ENCODE data around the gene SAC3D1.
A peak's percentile ranks its signal among the peaks of the same experiment; 100 is the strongest.
"Not testable (repeated sequence)": the region's sequence is repeated elsewhere in the genome, so short reads cannot be mapped to it uniquely, and the experiment has no call there.

SAC3D1 gene

DNA sequence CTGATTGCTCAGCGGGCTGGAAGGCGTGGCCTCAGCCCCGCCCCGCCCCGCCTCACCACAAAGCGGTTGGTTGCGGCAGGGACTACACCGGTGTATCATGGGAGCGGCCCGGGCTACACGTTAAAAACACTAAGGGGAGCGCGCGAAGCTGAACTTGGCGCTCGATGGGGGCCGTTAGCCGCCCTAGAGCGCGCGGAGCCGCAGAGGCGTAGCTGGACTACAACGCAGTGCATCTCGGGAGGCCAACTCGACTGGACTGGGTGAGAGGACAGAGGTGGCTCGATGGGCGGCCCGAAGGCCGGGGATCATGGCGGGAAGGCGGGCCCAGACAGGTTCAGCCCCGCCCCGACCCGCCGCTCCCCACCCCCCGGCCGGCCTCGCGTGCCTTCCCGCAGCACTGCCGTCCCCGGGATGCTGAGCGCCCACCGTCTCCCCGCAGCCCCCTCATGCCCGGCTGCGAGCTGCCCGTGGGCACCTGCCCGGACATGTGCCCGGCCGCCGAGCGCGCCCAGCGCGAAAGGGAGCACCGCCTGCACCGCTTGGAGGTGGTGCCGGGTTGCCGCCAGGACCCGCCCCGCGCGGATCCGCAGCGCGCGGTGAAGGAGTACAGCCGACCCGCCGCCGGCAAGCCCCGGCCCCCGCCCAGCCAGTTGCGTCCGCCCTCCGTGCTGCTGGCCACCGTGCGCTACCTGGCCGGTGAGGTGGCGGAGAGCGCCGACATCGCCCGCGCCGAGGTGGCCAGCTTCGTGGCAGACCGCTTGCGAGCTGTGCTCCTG is at the start of gene SAC3D1:
Gene SAC3D1 (plus strand): TSS at position 364 of the 776 bp plus-strand sequence. CDS start 83 bp downstream, at position 447.
- DNase-seq (ENCODE audit: low spot score) (peak; percentile 89), FAIRE-seq (peak; percentile 82)

DNA sequence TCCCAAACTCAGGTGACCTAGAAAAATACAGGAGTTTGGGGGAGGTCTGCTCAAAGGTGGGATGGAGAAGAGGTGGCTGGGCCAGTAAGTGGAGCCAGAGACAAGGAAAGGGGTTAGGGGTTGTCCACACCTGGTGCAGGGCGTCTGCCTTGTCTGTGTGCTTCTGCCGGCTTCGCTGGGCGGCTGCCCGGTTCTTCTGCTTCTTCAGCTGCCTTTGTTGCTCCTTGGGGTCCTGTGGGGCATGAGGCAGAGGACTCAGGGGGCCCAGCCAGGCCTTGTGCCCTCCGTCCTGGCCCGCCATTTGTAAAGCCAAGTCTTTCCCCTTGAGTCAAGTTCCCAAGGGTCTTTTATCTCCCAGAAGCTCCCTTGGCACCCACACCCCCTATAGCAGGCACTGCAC is 46.7 kb upstream of the SAC3D1 start:
- DNase-seq (ENCODE audit: low spot score) (no peak), FAIRE-seq (no peak)

DNA sequence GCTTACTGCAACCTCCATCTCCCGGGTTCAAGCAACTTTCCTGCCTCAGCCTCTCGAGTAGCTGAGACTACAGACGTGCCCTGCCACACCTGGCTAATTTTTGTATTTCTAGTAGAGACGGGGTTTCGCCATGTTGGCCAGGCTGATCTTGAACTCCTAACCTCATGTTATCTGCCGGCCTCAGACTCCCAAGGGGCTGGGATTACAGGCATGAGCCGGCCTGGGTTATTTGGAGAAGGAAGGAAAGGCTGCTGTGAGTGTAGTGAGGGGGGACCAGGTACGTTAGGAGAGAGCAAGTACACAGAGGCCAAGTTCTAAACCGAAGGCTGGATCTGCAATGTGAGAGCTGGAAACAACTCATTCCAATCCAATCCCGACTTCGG is 44.7 kb upstream of the SAC3D1 start:
- DNase-seq (ENCODE audit: low spot score), result no peak
- no peak for FAIRE-seq

DNA sequence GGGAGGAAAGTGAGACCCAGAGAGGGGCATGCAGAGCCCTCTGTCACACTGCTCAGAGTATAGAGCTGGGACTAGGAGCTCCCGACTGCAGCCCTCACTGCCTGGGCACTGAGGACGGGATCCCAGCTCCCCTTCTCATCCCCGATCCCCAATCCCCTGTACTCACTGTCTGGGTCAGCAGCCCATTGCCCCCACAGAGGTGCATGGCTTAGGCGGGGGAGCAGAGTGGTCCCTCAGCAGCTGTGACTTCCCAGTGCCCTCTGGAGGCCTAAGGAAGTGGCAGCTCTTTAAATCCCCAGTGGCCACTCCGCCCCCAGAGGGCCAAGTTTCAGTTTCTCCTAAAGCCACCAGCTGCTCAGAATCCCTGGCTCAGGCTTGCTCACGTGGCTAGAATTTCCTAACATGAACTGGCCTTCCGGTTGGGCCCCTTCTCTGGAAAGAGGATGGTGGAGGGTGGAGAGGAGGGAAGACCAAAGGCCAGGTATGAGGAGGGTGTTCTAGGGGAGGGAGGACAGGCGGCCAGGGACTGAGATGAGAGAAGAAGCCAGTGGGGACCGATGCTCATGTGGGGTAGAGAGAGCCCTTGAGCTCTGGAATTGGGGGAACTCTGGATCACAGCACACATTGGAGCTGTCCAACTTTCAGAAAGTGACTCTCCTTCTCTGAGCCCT is 44.2 kb upstream of the SAC3D1 start, which contains the start of gene BATF2:
Gene BATF2 (minus strand): TSS at position 262 of the 671 bp plus-strand sequence. CDS start 57 bp downstream, at position 205.
- peak; percentile 11 for DNase-seq (ENCODE audit: low spot score)

GRCh38 chr11:64998141-64998540 is 42.9 kb upstream of the SAC3D1 start:
- FAIRE-seq (no peak), DNase-seq (ENCODE audit: low spot score) (no peak)

More for the DNA sequence above, 44.2 kb upstream of the SAC3D1 start, which contains the start of gene BATF2:
- FAIRE-seq, result no peak

GRCh38 chr11:64998690-64999431 is 42.1 kb upstream of the SAC3D1 start:
- DNase-seq (ENCODE audit: low spot score) (no peak), FAIRE-seq (no peak)

- no peak for FAIRE-seq
- no peak for DNase-seq (ENCODE audit: low spot score)
These were observed 41.5 kb upstream of the SAC3D1 start for GRCh38 chr11:64999478-64999877.

GRCh38 chr11:65002706-65003105 is 38.3 kb upstream of the SAC3D1 start:
- FAIRE-seq, result no peak
- DNase-seq (ENCODE audit: low spot score), result no peak

DNA sequence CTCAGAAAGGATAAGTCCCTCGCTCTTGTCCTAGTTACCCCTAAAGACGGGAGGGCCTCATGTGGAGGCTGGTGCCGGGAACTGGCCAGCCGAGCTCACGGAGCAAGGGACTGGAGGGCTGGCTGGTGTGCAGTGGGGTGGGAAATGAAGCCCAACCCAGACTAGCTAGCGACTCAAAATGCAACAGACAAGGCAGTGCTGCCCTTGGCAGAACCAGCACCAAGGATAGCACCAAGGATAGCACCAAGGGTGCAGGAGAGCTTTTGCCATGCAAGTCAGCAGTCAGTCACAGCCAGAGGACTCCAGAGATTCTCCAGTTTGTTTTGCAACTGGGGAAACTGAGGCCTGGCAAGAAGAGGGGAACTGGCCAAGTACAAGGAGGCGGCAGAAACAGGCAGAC is 37.7 kb upstream of the SAC3D1 start:
- DNase-seq (ENCODE audit: low spot score) (no peak), FAIRE-seq (no peak)

GRCh38 chr11:65003968-65004367 is 37.0 kb upstream of the SAC3D1 start:
- not testable (repeated sequence) for DNase-seq (ENCODE audit: low spot score); FAIRE-seq

- FAIRE-seq, result no peak
These were observed 33.0 kb upstream of the SAC3D1 start for GRCh38 chr11:65008016-65008415.

GRCh38 chr11:65008873-65009272 is 32.1 kb upstream of the SAC3D1 start:
- no peak for DNase-seq (ENCODE audit: low spot score)
- FAIRE-seq, result no peak

More at GRCh38 chr11:65008016-65008415, 33.0 kb upstream of the SAC3D1 start:
- no peak for DNase-seq (ENCODE audit: low spot score)

- DNase-seq (ENCODE audit: low spot score), result peak; percentile 73
- FAIRE-seq, result no peak
These were observed 27.7 kb upstream of the SAC3D1 start for GRCh38 chr11:65013130-65013887.

DNA sequence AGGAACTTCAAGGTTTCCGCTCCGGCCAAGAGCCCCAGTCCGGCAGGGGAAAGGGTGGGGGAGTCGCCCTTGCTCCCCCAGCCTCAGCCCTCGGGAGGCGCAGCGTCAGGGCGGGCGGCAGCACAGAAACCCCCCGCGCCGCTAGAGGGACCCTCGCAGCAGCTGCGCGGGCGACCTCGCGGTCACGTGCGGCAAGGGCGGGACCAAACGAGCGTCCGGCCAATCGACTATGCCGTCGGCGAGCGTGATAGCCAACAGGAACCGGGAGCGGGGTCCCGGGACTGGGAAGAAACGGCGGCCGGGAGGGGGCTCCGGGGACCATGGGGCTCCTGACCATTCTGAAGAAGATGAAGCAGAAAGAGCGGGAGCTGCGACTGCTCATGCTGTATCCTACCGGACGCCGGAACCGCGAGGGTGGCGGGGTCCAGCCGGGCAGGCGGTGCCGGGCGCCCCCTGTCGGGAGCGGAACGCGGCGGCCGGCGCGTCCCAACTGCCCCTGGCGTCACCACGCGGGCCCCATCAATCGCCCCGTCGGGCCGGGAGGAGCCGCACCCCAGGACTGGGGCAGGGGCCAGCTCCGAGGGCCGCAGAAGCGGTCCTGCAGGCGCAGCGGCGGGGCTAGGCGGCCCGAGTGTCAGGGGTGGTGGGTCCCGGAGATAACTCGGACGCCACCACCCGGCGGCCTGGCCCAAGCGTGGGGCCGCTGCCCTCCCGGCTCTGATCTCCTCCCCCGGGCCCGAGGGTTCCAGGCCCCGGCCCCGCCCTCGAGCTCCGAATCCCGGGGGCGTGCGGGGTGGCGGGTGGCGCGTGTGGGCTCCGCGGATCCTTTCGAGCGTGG is 26.9 kb upstream of the SAC3D1 start, which contains the start of gene ARL2:
Gene ARL2 (plus strand): TSS at position 273 of the 838 bp plus-strand sequence. CDS start 48 bp downstream, at position 321.
- peak; percentile 71 for DNase-seq (ENCODE audit: low spot score)
- no peak for FAIRE-seq

DNA sequence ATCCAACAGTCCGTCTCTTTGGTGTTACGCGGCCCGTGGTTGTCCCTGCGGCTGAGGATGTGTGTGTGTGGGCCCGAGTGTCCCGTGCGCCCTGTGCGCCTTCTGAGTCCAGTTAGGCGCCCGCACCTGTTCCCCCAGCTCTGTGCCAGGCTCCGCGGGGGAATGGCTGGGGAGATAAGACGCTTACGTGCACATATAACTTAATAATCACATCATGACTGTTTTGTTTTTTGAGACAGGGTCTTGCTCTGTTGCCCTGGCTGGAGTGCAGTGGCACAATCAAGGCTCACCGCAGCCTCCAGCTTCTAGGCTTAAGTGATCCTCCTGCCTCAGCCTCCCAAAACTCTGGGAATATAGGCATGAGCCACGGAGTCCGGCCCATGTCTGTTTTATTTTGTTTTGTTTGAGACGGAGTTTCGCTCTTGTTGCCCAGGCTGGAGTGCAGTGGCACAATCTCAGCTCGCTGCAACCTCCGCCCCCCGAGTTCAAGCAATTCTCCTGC is 26.2 kb upstream of the SAC3D1 start:
- FAIRE-seq (no peak), DNase-seq (ENCODE audit: low spot score) (no peak)

- FAIRE-seq, result no peak
- DNase-seq (ENCODE audit: low spot score), result no peak
These were observed 24.3 kb upstream of the SAC3D1 start for GRCh38 chr11:65016705-65017104.

GRCh38 chr11:65017937-65018336 is 23.1 kb upstream of the SAC3D1 start:
- DNase-seq (ENCODE audit: low spot score), result no peak
- FAIRE-seq, result no peak

DNA sequence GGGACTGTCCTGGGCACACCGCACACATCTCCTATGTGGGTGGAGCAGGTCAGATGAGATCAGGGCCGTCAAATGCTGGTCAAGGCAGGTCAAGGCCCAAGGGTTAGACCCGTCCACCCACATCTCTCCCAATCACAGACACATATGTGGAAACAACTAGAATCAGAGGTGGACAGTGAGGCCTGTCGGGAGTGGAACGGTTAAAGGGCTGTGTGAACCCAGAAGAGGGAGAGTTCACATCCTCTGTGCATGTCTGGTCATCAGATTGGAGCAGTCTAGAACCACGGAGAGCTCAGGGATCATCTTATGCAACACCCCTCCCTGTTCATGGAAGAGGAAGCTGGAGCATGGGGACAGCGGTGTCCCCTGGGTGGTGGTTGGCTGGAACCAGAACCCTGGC is 21.2 kb upstream of the SAC3D1 start:
- DNase-seq (ENCODE audit: low spot score) (no peak), FAIRE-seq (no peak)

DNA sequence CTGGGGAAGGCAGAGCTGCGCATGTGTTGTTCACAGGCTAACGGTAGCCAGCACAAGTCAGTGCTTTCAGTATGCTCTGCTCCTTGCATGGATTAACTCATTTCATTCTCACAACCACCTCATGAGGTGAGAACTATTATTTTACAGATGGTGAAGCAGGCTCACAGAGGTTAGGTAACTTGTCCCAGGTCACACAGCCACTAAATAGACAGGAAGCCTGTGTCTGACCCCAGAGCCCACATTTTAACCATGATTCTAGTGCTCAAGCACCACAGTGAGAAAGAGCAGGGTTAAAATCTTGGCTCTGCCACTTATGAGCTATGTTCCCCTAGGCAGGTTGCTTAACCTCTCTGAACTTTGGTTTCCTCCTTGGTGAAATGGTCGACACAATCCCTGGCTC is 20.0 kb upstream of the SAC3D1 start:
- FAIRE-seq (no peak), DNase-seq (ENCODE audit: low spot score) (no peak)

- FAIRE-seq (no peak), DNase-seq (ENCODE audit: low spot score) (no peak)
These were observed 19.5 kb upstream of the SAC3D1 start for GRCh38 chr11:65021509-65021908.

All from RCC 7860 (cell line).